NCI-H446 (cell line): ENCODE data around the gene SLC25A1.
"Not testable (repeated sequence)": the region's sequence is repeated elsewhere in the genome, so short reads cannot be mapped to it uniquely, and the experiment has no call there.

ENCODE experiments used
- DNase-seq, 2 experiments: peaks; one replicate each; lab custom pipeline; 2025; lab: John Stamatoyannopoulos, UW

Gene SLC25A1

DNA sequence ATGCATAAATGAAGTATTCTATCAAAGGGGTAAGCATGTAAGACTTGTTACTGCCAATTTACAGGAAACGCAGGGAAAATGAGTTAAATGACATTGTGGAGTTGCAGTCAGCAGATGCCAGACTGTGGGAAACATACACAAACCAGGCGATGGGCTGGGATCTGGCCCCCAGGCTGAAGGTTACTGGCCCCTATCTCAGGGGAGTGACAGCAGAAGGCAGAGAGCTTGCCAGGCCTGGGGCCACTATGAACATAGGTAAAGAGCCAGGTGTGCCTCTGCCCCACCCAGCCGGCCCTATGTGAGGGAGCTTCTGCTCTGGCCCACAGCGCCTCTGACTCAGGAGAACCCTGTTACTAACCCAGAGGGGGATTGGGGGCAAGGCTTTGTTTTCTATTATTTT is 26.1 kb upstream of the SLC25A1 start:
- DNase-seq: no peak

DNA sequence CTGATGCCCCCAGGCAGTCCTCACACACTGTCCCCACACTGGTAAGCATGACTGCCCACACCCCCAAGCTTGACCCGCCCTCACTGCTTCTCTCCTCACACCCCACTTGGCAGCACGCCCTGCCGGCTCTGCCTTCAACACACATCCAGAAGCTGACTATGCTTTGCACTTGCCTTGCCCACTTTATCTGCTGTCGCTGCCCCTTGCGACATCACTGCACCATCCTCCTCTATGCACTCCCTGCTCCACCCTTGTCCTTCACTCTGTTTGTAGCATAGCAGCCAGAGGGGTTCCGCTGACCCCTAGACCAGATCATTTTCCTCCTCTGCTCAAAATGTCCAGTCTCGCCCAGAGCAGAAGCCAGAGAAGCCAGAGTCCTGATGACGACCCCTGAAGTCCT is 25.3 kb upstream of the SLC25A1 start:
- DNase-seq: no peak

DNA sequence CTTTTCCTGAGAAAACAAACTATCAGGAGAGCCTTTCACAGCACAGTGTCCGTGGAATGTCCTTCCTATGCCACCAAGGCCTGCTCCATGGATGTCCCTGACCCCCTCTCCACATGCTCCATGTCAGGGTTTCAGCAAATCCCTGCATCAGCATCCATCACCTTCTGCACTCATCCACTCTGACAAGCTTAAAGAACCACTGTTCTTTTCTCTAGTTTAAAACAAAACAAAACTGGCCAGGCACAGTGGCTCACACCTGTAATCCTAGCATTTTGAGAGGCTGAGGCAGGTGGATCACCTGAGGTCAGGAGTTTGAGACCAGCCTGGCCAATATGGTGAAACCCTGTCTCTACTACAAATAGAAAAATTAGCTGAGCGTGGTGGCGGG is 24.3 kb upstream of the SLC25A1 start:
- not testable (repeated sequence) for DNase-seq

DNA sequence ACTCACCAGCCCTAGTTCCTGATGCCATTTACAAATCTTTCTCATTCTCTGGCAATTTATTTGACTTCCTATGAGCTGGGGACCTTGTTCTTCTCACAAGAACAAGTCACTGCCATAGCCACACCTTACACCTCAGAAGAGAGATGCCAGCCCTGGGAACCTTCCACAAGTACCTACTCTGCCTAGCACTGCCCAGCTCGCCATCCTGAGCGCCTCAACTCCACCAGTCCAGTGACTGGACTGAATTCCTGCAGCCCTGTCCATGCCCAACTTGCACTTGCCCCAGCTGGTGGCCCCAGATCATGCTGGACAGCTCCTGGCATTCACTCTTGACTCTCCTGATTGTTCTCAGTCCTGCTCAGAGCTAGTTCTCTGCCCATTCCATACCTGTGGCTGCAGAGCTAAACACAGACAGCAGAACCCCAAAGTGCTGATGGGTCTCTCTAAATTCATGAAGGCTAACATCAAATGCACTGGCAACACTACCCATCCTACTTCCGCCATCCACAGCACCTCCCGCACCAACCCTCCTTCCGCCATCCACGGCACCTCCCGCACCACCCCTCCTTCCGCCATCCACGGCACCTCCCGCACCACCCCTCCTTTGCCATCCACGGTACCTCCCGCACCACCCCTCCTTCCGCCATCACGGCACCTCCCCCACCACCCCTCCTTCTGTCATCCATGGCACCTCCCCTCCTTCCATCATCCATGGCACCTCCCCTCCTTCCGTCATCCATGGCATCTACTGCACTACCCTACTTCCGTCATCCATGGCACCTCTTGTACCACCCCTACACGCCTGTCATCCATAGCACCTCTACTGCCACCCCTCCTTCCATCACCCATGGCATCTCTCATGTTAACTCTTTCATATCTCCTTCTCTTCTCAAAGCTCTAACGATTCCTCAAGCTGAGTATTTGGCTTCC is 23.6 kb upstream of the SLC25A1 start:
- no peak for DNase-seq

DNA sequence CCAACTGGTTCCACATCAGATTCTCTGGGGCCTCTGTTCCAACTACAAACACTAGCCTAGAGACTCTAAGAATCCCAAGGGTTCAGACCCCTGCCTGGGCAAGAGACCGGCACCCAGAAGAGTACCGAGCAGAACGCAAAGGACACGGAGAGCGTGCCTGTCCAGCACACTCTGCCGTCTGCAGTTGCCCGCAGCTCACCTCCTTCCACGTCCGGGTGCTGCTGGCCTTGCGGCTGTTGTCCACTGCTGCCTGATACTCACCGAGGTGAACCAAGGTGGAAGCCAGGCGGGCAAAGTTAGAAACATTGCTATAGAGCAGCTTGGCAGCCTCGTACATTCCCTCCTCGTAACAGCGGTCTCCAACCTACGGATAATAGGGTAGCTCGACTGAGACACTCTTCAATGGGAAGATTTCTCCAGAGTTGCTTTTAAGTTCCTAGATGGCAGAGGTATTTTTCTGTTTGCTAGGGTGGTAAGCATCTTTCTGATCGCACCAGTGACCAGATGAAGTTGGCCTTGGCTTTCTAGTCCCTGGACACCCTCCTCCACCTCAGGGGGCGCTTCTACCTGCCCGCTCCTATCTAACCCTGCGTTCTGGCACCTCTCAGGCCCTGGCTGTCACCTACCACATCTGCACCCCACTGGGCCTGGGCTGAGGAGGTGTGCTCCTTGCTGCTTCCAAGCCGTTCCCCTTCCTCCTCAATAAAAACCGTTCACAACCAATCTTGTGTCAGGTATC is 22.8 kb upstream of the SLC25A1 start:
- no peak for DNase-seq

DNA sequence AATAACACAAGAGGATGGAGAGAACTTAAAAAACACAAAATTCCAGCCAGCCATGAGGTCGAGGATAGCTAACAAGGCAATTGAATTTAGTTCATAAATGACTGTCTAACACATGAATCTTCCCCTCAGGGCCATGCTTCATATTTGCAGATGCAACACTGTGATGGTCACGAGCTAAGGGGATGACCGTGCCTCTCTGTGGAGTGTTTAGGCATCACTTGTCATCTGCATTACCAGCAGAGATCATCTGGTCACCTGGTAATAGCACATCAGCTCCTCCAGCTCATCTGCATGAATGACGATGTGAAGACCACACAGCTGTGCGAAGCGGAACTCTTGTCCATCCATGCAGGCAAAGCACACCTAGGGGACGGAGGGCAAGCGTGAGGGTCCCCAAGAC is 20.9 kb upstream of the SLC25A1 start:
- DNase-seq: no peak

DNA sequence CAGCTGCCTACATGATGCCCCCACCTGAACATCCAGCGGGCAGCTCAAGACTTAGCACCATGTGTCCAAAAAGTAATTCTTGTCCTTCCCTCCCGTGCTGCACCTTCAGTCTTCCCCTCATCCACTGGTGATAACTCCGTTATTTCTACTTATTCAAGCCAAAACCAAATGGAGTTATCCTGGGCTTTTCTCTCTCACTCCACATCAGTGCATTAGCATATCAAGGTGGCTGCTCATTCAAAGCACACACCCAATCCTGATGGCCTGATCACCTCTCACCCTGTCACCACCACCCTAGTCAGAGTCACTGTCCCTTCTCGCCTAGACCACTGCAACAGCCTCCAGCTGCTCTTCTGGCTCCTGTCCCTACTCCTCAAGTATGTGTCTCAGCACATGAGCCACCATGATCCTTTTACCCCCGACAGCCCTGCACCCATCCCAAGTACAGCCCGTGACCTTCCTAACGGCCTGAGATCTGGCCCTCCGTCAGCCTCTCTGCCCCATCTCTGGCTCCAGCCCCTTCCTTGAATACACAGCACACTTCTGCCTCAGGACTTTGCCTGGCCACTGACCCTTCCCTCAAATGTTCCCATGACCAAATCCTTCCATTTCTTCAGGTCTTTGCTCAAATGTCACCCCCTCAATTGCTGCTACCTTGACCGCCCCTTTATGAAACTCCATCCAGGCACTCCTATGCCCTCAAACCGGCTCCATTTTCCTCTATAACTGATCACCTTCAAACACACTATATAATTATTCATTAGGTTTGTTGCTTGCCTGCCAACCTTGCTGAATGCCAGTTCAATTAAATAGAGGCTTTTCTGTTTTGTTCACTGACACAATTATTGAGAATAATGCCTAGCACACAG is 19.7 kb upstream of the SLC25A1 start:
- DNase-seq: no peak

DNA sequence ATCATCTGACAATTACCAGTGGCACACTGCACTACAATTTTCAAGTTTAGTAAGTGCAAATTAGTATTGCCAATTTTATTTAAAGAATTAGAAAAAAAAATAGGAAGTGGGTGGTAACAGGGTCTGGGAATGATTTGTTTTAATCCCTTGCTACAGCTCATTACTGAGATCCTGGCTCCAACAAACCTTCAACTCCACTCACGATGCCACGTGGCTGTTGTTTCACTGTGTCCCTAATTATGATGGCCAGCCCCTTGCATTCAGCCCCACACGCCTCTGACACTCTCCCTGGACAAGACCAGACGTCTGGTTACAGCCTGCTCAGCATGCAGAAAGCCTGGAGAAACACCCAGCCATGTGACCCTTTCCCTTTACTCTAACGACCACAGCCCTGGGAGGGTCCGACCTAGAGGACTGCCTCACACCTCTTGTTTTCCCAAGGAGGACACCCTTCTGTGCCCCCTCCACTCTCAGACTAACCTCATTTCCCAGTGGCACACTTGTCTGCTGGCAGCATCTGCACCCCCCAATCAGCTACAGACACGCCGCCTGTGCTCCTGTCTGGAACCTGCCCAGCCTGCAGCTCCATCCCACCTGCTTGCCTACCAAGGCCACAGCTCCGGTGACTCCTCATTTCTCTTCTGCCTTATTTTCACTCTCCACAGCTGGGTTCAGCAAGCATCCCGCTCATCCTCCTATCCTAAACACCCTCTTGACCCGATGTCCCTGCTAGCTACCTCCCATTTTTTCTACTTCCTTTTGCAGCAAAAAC is 18.5 kb upstream of the SLC25A1 start:
- DNase-seq: no peak

DNA sequence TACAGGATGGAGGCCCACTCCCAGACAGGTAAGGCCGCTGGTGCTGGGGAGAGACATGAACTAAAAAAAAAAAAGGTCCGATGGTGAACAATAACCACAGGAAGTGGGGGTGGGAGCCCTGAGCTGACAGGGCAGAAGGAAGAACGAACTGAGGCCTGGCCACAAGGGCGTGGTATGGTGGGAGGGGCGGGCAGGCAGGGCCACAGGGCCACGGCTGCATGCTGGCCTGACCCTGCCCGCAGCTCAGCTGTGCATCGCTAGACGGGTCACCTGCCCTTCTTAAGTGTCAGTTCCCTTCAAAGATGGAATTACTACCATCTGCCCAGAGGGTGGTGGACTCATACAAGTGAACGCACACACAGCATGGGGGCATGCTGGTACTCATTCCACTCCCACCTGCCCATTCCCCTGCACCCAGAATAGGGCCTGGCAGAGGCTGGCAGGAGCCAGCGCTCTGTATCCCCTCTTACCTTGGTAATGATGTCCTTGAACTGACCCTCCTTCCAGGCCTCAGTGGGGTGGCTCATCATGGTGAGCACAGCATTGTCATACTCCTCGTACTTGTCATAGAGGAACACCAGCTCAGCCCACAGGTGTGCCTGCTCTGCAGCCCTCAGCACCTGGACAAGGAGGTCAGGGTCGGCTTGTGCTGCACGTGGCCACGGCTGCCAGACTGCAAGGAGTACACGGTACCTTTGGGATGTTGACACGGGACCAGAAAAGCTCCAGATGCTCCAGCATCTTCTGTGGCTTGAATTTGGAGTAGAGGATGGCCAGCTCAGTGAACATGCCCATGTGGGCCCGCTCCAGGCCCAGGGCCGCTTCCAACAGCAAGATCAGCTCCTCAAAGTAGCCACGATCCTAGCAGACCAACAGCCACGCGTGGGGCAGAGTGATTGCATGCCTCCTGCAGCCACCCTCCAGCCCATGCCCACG is 17.5 kb upstream of the SLC25A1 start:
- DNase-seq: no peak

DNA sequence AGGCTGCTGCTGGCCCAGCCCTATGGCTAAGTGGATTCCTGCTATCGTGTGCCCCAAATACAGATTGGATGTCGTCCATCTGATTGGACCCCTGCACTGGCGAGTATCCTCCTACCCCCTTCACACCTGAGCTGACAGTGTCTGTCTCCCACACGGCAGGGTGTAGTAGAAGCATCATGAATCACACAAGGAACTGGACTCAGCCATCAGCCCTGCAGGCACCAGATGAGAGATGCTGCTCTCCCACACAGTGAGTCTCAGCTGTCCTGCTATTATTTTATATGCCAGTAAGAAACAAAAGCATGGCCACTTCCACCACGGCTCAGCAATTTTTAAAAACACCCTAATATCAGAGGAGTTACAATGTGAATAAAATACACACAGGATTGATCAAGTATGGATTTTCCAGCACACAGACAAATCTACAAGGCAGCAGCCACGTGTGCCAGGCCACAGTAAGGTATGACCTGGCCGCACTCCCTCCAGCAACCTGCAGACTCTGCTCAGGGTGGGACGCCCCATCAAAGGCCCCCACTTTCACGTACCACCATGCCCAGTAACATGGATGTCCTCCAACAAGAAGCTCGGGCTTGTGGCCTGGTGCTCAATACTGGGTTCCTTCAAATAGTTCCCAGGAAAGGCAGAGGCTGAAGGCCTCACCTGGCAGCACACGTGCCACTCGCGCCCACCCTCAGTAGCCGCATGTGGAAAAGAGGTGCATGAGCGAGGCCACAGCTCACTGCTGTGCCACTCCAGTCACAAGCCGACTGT is 16.4 kb upstream of the SLC25A1 start:
- DNase-seq: no peak

DNA sequence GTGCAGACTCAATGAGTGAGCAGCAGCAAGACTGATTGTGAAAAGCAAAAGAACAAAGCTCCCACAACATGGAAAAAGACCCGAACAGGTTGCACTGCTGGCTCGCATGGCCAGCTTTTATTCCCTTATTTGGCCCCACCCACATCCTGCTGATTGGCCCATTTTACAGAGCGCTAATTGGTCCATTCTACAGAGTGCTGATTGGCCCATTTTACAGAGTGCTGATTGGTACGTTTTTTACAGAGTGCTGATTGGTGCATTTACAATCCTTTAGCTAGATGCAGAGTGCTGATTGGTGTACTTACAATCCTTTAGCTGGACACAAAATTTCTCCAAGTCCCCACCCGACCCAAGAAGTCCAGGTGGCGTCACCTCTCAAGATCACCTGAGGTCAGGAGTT is 15.3 kb upstream of the SLC25A1 start:
- DNase-seq: no peak

DNA sequence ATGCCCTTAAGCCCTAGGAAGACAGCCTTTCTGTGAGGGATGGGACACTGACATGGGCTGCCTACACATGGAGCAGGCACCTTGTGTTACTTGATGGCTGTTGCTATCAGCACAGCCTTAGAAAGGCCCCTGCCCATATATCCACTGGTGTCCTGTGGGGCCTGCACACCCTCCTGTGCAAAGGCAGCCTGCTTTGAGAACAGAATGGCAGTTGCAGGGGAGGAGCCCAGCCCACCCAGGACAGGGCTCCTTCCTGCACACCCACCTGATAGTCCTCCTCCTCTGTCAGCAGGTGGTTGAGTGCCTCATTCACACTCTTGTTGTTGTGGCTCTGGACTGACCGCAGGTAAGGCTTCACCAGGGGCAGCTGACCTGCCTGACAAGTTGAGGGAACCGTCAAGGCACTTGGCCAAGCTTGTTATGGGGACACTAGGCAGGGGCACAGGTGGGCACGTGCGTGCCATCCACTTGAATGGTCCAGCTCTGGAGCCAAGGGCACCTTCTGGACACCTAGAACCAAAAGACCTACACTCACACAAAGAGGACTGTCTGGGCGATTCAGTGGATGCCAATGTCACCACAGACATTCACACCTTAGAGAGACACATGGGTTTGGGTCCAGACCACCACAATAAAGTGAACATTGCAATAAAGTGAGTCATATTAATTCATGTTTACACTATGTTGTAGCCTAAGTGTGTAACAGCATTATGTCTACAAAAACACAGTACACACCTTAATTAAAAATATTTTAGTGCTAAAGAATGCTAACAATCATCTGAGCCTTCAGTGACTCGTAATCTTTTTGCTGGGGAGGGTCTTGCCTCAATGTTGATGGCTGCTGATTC is 9.4 kb upstream of the SLC25A1 start:
- no peak for DNase-seq

DNA sequence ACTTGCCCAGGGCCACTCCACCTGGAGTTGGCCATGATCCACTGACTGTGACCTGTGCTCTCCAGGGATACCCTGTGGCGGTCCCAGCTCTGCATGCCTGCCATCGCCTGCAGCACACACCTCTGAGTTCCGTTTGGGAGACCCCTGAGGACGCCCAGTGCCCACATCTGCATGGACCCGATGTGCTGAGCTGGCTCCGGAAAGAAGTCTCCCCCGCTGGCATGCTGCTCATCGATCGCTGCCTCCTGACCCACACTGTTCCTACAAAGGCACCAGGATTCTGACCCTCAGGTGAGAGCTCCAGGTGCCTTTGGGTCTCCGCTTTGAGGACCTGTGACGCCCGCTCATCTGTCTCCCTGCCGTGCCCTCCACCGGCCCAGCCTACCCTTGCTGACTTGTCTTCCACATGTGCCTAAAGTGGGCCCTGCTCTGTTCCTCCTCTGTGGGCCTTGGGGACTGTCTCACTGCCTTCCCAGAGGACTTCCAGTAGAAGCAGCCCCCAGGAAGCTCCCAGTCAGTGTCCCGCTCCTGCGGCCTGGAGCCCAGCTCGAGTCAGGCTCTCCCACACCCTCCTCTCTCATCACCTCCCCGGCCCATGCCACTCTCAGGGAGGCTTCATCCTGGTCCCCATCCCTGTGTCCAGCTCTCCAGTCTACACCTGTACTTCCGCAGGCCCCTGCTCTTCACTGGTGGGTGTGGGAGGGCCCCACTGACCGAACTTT is 5.9 kb upstream of the SLC25A1 start:
- no peak for DNase-seq

DNA sequence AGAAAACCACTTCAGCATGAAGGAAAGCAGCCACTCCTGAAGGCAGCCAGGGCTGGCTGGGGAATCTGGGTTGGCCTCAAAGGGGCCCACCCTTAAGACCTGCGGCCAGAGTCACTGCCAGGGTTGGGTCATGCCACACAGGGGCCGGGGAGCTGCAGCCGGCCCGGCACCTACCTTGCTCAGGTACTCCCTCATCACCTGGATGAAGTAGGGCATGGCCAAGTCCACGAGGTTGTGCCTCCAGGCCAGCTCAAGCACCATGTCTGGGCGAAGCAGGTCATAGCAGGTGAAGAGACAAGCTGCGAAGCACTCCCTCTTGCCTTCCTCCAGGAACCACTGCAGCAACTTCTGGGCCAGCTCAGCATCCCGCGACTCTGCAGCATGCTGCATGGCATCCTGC is 4.7 kb upstream of the SLC25A1 start:
- no peak for DNase-seq

DNA sequence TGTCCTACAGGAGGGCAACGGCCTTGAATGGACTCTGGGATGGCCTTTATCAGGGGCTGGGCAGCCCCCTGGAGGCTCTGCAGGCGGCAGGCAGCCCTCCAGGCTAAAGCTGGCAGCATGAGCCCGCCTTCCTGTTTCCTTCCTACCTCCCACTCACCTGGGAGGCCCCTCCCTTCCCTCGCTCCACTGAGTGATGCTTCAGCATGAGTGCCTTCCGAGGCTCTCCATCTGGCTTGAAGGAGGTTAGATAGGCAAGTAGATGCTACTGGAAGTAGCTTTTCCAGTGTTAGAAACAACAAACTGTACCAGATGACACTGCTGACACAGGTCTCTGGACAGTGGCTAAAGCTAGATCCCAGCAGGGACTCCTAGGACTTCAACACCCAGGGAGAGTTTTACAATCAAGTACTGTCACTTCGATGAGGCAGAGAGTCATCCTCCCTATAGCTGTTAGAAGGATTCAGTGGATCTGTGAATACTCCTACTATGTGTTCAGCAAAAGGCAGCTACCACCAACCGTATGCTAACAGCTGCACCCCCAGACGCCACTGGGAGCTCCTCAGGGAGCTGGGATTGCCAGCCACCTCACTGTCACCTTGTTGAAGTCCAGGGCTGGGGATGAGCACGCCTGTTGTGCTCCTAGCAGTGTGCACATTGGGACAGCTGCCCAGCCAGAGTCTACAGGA is 4.1 kb upstream of the SLC25A1 start:
- DNase-seq: no peak

DNA sequence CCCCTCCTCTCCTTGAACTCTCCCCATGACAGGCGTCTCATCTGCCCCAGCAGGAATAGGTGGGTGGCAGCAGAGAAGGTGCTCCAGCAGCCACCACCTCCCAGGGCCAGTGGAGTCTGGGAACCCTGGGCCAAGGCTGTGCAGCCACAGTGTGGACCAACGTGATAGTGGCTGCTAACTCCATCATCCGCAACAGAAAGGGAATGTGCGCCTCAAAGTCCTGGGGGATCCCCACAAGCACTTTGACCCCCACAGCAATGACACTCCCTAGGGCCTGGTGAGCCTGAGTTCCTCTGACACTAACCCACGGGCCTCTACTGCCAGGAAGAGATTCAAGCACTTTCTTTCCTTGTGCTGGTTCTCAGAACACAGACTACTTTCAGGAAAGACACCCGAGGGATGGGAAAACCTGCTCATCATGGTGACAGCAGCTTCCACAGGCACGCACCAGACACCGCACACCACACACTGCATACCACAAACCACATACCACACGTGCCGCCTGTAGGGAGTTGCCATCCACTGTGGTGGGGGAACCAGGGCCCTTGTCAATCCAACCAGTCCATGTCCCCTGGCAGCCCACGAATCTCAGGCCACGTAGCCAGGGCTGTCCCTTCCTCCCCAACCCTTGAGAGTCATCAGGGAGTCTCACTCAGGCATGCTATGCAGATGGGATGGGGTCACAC is 3.4 kb upstream of the SLC25A1 start:
- no peak for DNase-seq
